Omental fat pad (tissue), 4 donors: ENCODE results near the gene CADPS2. TPM values are rescaled to one million over a fixed set of nuclear protein-coding genes. Genes with fewer than 3 reads are reported as not detected.

Source experiments
- ATAC-seq: fragments of 150-250 bp; one replicate; pipeline ENCODE4 v1.9.1; 2016; ENCODE audit warnings: mild to moderate bottlenecking, moderate library complexity; ENCODE audit not compliant: low FRiP score
- DNase-seq: peaks from one replicate; pipeline ENCODE4 v3.0.0-alpha.2; 2019; ENCODE audit warnings: low spot score
- total RNA-seq, 4 donors: library from RNA; depleted of rRNA; stranded (reverse); fragments of >200 nt; gene quantifications; one replicate each; pipeline ENCODE4 v1.1.0, GENCODE V29; 2016
- TF ChIP-seq, protein P1 (sequence below), 3 donors: fragments of 450-650 bp; IDR thresholded peaks; one replicate each; pipeline ENCODE4 v1.5.1; 2016 to 2017; ENCODE audit warnings: antibody characterized with exemption in 3 of 3, mild to moderate bottlenecking in 3 of 3, moderate library complexity in 2 of 3

CADPS2 gene
- total RNA-seq, 4 donors from 2014 or later: 15.3 to 41.9 (median 24.4) TPM

DNA sequence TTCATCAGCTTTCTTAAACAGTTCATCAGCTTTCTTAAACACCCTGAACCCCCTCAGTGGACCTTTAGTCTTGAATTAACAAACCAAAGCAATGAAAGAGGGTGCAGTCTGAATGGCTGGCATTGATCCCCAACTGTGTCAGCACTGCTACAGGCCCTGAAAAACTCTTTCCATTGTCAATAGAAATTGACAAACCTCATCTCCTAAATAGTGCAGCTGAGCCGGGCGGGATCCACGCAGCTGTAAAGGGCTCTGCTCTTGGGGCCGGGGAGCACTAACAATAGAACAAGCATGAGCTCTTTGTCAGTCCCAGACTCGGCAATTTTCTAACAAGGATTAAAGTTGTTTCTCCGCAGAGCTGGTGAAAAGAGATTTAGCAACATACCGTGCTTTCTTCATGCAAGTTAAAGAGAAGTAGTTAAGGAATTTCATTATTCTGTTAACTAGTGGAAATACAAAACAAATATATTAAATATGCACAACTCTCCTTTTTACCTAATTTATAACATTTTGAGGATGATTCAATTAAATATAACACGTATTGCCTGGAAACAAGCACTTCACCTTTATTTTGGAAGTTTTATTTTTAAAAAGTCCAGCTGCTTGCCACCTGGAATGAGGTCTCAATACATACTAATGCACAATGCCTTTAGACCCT is 557.0 kb downstream of the CADPS2 start:
- TF ChIP-seq, protein P1, sequence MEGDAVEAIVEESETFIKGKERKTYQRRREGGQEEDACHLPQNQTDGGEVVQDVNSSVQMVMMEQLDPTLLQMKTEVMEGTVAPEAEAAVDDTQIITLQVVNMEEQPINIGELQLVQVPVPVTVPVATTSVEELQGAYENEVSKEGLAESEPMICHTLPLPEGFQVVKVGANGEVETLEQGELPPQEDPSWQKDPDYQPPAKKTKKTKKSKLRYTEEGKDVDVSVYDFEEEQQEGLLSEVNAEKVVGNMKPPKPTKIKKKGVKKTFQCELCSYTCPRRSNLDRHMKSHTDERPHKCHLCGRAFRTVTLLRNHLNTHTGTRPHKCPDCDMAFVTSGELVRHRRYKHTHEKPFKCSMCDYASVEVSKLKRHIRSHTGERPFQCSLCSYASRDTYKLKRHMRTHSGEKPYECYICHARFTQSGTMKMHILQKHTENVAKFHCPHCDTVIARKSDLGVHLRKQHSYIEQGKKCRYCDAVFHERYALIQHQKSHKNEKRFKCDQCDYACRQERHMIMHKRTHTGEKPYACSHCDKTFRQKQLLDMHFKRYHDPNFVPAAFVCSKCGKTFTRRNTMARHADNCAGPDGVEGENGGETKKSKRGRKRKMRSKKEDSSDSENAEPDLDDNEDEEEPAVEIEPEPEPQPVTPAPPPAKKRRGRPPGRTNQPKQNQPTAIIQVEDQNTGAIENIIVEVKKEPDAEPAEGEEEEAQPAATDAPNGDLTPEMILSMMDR (IDR thresholded peaks at IDR 0.05): no peak
- ATAC-seq: no peak
- DNase-seq: no peak

DNA sequence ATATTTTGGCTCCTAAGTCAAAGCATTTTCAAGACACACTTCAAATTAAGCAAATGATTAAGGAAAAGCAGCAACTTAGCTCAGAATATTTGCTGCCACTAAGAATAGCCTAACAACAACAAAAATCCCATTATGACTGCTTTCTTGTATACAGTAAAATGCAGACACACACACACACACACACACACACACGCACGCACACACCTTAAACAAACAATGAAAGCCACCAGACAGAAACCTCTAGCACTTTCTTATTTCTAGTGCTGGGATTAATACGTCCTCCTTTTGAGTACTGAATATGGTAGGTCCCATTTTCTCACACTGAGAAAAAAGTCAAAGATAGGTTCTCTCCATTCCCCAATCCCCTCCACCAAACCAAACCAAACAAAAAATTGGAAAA is 558.3 kb downstream of the CADPS2 start:
- DNase-seq: no peak
- TF ChIP-seq, protein P1 (IDR thresholded peaks at IDR 0.05): no peak
- no peak for ATAC-seq

DNA sequence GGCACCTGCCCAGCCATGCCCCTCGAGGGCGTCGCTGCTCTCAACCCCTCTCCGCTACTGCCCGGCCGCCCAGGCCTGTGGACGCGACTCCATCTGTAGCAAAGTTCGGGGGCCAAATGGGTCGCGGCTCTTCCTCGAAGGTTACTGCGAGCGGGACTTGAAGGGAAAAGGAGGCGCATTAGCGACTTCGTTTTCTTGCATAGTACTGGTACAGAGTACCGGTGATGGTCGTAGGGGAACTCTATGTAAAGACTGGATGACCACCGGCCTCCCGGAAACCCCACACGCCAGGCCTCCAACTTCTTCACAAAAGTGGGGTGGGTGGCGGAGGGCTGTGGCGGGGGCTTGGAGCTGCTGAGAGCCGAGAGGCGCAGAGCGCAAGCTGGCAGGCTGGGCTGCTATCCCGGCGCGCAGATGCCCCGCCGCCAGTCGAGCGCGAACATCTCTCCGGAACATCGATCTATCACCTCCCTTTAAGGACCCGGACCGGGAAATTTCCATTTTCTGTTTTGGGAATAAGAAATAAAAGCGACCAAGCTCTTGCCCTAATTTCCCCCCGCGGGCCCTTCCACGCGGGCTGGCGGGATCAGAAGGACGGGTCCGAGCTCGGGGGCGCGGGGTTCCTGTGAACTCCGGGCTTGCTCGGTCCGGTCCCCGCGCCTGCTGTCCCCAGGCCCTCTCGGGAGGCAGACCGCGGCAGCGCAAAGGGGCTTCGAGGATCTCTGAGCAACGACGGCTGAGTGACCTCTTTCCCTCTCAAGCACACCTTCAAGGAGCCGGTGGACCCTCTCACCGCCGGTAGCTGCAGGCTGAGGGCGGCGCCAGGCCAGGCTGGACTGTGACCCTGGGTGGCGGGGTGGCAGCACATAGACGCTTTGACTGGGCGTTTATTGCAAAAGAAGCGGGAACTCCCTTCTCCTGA is 569.5 kb downstream of the CADPS2 start:
- TF ChIP-seq, protein P1 (IDR thresholded peaks at IDR 0.05): no peak
- ATAC-seq (no peak), DNase-seq (no peak)

DNA sequence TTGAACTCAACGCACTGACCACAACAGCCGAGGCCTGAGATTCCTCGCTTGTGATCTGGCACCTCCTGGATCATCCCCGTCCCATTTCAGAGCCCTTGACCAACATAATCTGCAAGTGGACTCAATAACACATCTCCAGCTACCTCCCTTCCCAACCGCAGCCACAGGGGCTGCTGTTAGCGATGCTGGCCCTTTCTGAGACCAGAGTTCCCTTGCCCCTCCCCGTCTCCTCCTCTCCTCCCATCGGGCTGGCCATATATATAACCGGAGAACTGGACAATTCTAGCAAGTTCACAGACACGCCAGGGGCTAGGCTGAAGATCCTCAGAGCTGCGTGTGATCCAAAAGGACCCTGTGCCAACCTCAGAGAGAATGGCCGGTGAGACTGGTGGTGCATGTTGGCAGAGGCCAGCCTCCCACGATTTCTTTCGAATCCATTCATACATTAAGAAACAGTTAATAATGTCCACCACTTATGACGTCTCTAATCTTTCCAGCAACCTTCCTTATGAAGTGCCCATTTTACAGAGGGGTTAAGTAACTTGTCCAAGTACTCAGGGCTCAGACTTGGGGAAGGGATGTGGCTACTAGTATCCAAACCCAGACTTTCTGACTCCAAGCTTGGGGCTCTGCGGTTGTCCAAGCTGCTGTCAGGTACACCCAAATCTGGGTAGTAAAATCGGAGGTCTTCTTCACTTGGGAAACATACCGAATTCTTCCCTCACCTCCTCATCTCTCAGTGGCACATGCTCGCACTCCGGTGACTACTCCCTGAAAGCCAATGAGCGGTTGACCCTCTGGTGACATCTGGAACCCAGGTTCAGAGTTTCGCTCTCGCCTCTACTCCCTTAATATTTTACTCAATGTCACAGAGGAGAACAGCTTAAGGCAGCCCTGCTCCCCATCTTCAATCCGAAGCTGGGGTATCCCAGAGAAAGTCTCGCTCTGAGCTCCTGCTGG is 570.5 kb downstream of the CADPS2 start:
- TF ChIP-seq, protein P1 (IDR thresholded peaks at IDR 0.05): no peak
- DNase-seq: no peak
- no peak for ATAC-seq

DNA sequence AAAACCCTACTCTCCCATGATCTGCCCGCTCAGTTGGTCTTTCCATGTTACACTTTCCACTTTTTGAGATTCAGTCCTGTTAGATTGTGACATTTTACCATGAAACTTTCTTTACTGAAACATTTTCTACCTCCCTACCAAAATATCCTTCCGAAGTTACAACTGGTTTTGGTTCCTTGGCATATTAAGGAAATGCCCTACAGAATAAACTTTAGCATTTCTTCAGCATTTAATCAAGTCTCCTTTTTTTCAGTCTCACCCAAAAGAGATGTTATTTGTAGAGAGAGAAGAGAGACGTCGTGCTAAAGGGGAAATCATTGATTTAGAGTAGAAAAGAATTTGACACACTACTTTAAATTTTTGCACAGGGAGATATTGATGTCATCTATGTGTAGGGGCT is 572.0 kb downstream of the CADPS2 start:
- no peak for ATAC-seq
- no peak for DNase-seq
- TF ChIP-seq, protein P1 (IDR thresholded peaks at IDR 0.05): no peak

DNA sequence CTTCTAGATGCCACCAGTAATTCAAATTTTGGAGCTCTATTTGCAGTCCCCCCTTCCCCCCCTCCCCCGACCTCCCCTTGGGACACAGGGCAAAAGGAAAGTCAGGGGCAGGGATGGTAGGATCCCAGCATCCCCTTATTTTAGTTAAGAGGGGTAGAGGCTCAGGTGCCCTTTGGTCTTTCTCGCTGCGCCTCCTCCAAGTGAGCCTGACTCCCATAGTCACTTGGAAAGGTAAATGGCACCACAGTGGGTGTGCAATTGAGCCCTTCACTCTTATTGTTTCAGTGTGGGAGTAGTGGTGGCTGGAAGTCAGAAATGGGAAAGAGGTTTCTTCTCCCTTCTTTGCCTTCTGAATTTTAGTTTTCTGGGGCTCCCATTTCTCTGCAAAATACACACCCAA is 573.5 kb downstream of the CADPS2 start:
- DNase-seq: no peak
- ATAC-seq: no peak
- TF ChIP-seq, protein P1 (IDR thresholded peaks at IDR 0.05): no peak
